ENCODE results near the gene PYGM. TPM values are rescaled to one million over a fixed set of nuclear protein-coding genes. Genes with fewer than 3 reads are reported as not detected.
A peak's percentile ranks its signal among the peaks of the same experiment; 100 is the strongest.

Gene PYGM
- total and polyA plus RNA-seq, 2 of the 8 experiments (the other 6 are each of a cell fraction or from before 2014, with no cell fraction given): 9.6 to 10.0 TPM

DNA sequence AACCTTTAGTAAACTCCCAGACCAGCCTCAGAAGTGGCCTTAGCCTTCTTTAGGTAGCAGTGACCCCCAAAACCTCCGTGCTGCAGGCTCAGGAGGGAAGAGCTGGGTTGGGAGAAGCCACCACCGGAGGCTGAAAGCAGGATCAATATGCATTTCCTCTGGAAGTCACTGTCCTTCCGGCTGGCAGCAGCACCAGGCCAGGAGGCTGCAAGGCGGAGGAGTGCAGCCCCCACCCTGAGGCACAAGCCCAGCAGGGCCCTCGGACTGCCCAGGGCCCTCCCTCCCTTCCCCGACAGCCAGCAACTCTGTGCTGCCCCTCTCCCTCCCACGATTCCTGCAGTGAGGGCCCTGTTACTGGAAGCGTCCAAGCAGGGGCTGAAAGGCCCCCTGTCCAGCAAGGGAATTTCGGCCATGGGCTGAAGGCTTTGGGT, 33.5 kb downstream of the PYGM start:
- H3K23ac ChIP-seq (ENCODE audit: insufficient read length): no peak overlapping the region
- H4K91ac ChIP-seq (replicated peaks; ENCODE audit: insufficient read length, low read length): no peak overlapping the region
- peaks cover 8% of the 10 kb centered on the region; the same call in 1 of the 2 replicates for H3K23me2 ChIP-seq (ENCODE audit: low read depth, low read length)
- ChIA-PET CTCF (ENCODE audit: partially characterized antibody) (interaction anchor here (0.6 to 3.3 kb wide), 12 partner anchors 11 to 425 kb away, joined by 3 to 22 read pairs (median 3); partner anchors contain the start of gene PYGM), POLR2A (ENCODE audit: partially characterized antibody) (interaction anchor here (0.8 to 3.6 kb wide), 12 partner anchors 10 to 81 kb away, joined by 3 to 48 read pairs (median 4); no protein-coding TSS in a partner anchor)
- no peak overlapping the region for H2BK15ac ChIP-seq (ENCODE audit: low read length)
- no peak for DNase-seq (ENCODE audit: low read depth in 1 of 2, low spot score in 2 of 2)
- H3K27me3 ChIP-seq (replicated peaks in 1 of 4; ENCODE audit: control insufficient read depth in 3 of 4, extremely low read depth in 1 of 4, insufficient read depth in 3 of 4, low read length in 3 of 4): peaks cover 7 to 16% (median 14%) of the 10 kb centered on the region in 4 experiments
- H3K4me3 ChIP-seq (ENCODE audit: extremely low read depth in 1 of 4, insufficient read depth in 2 of 4, low read depth in 3 of 4, low read length in 4 of 4): no peak overlapping the region
- peak overlapping the region; percentile 57; the same call in 1 of the 2 replicates for H2BK5ac ChIP-seq (ENCODE audit: low read depth, low read length)
- H3K56ac ChIP-seq (replicated peaks; ENCODE audit: insufficient read length, low read depth, low read length): no peak overlapping the region
- H3K79me1 ChIP-seq (ENCODE audit: low read depth, low read length): peaks cover 4% of the 10 kb centered on the region; the same call in 1 of the 2 replicates
- H2BK12ac ChIP-seq (ENCODE audit: low read depth, low read length): peak overlapping the region; percentile 21; the same call in 1 of the 2 replicates
- TF ChIP-seq CBX5 (IDR thresholded peaks at IDR 0.05; ENCODE audit: low read depth, low read length): no peak
- TF ChIP-seq SIN3A (conservative IDR thresholded peaks at IDR 0.05 in 1 of 2, IDR thresholded peaks at IDR 0.05 in 1 of 2; ENCODE audit: low read depth in 1 of 2, low read length in 2 of 2): no peak
- no peak for TF ChIP-seq TAF7 (optimal IDR thresholded peaks at IDR 0.05; ENCODE audit: borderline replicate concordance, low read depth, low read length)
- TF ChIP-seq YY1 (IDR thresholded peaks at IDR 0.05; ENCODE audit: low read depth, low read length): no peak
- TF ChIP-seq CTBP2 (IDR thresholded peaks at IDR 0.05; ENCODE audit: borderline replicate concordance, insufficient read depth, insufficient read length, low read length): no peak
- no peak for TF ChIP-seq JUN (IDR thresholded peaks at IDR 0.05; ENCODE audit: low read depth, low read length)
- TF ChIP-seq CHD1 (IDR thresholded peaks at IDR 0.05; ENCODE audit: low read depth, low read length): no peak
- no peak for TF ChIP-seq GABPA (IDR thresholded peaks at IDR 0.05; ENCODE audit: borderline replicate concordance, insufficient read depth, low read length)
- TF ChIP-seq SRF (IDR thresholded peaks at IDR 0.05; ENCODE audit: low read depth, low read length): no peak
- TF ChIP-seq PHF8 (conservative IDR thresholded peaks at IDR 0.05; ENCODE audit: low read depth, low read length): no peak
- no peaks in the 10 kb centered on the region for H3K36me3 ChIP-seq (ENCODE audit: control insufficient read depth in 2 of 4, insufficient read depth in 4 of 4, low read length in 3 of 4)
- H3K14ac ChIP-seq (ENCODE audit: insufficient read length): no peak overlapping the region
- peak overlapping the region; percentile 80; the same call in 1 of the 2 replicates for H2BK20ac ChIP-seq (ENCODE audit: low read length)
- FAIRE-seq: no peak
- no peaks in the 10 kb centered on the region for H3K9me3 ChIP-seq (ENCODE audit: insufficient read depth in 2 of 2, low read depth in 1 of 2, low read length in 1 of 2)
- peaks cover 10 to 43% (median 27%) of the 10 kb centered on the region in 4 experiments for H3K4me1 ChIP-seq (replicated peaks in 1 of 4; ENCODE audit: control insufficient read depth in 3 of 4, insufficient read depth in 4 of 4, low read length in 3 of 4)
- peak overlapping the region; percentile 67 for H3K18ac ChIP-seq (ENCODE audit: extremely low read depth, low read length)
- H4K5ac ChIP-seq (ENCODE audit: insufficient read length, low read depth, low read length): no peak overlapping the region
- H3K79me2 ChIP-seq (ENCODE audit: control insufficient read depth in 1 of 2, insufficient read depth in 2 of 2, low read length in 2 of 2): no peaks in the 10 kb centered on the region
- H2AK5ac ChIP-seq (ENCODE audit: low read depth, low read length): no peak overlapping the region
- no peaks in the 10 kb centered on the region for H4K20me1 ChIP-seq (replicated peaks in 1 of 2; ENCODE audit: control insufficient read depth in 1 of 2, insufficient read depth in 2 of 2, low read length in 2 of 2)
- peak overlapping the region; percentile 19; the same call in 1 of the 2 replicates for H4K8ac ChIP-seq (ENCODE audit: extremely low read depth, insufficient read depth, low read length)
- H3K9ac ChIP-seq (replicated peaks in 1 of 4; ENCODE audit: extremely low read depth in 1 of 4, low read depth in 3 of 4, low read length in 3 of 4): no peak overlapping the region
- peak overlapping the region; percentile 6 to 45 for H3K4me2 ChIP-seq (ENCODE audit: insufficient read depth in 1 of 2, low read depth in 2 of 2, low read length in 2 of 2)
- no peak overlapping the region for H2AFZ ChIP-seq (ENCODE audit: low read length)
- WGBS, 2 experiments (ENCODE audit: extremely low coverage in 1 of 2, insufficient coverage in 1 of 2, insufficient read length in 1 of 2, insufficient replicate concordance in 2 of 2, low coverage in 1 of 2, low lambda C conversion rate in 2 of 2, missing lambda C conversion rate in 1 of 2): 64% methylated on average over 9 of the region's 9 CpGs; no CpG with 5 or more reads in 1 of the 2 experiments
- no peak overlapping the region for H3K27ac ChIP-seq (ENCODE audit: low read depth, low read length)
- H3K4ac ChIP-seq (replicated peaks; ENCODE audit: insufficient read length, low read depth, low read length): no peak overlapping the region
- no peak overlapping the region for H2BK120ac ChIP-seq (replicated peaks; ENCODE audit: low read depth, low read length)
